H9 (cell line): ENCODE data around the gene TICRR. TPM values are rescaled to one million over a fixed set of nuclear protein-coding genes. Genes with fewer than 3 reads are reported as not detected.

ENCODE experiments used
- DNase-seq: peaks from one replicate; pipeline ENCODE4 v3.0.0-alpha.2; 2017
- H2AFZ ChIP-seq: one replicate; pipeline ENCODE4 v1.6.1; 2013; ENCODE audit warnings: mild to moderate bottlenecking, low read length, control low read depth, moderate library complexity
- H2AK5ac ChIP-seq: 2 replicates; pipeline ENCODE4 v1.6.1; 2013; ENCODE audit warnings: low read length, control low read depth, mixed read lengths; ENCODE audit not compliant: insufficient read length
- H2BK120ac ChIP-seq: one replicate; pipeline ENCODE4 v1.6.1; 2013; ENCODE audit warnings: low read depth, mild to moderate bottlenecking, low read length, control low read depth, inconsistent platforms; ENCODE audit not compliant: poor library complexity, severe bottlenecking
- H2BK12ac ChIP-seq: 2 replicates; pipeline ENCODE4 v1.6.1; 2013; ENCODE audit warnings: low read length, control low read depth, mixed read lengths, low read depth; ENCODE audit not compliant: insufficient read length
- H2BK15ac ChIP-seq: 2 replicates; pipeline ENCODE4 v1.6.1; 2013; ENCODE audit warnings: low read depth, low read length, control low read depth
- H2BK20ac ChIP-seq: one replicate; pipeline ENCODE4 v1.6.1; 2013; ENCODE audit warnings: low read depth, mild to moderate bottlenecking, low read length, control low read depth, inconsistent platforms; ENCODE audit not compliant: poor library complexity, severe bottlenecking
- H2BK5ac ChIP-seq: 2 replicates; pipeline ENCODE4 v1.6.1; 2013; ENCODE audit warnings: low read length, control low read depth, mixed read lengths; ENCODE audit not compliant: insufficient read length
- H3K14ac ChIP-seq: 2 replicates; pipeline ENCODE4 v1.6.1; 2013; ENCODE audit warnings: low read length, control low read depth; ENCODE audit not compliant: insufficient read depth
- H3K18ac ChIP-seq: 2 replicates; pipeline ENCODE4 v1.6.1; 2013; ENCODE audit warnings: low read depth, mild to moderate bottlenecking, mixed read lengths, low read length, control low read depth; ENCODE audit not compliant: insufficient read length
- H3K23ac ChIP-seq: 2 replicates; pipeline ENCODE4 v1.6.1; 2013; ENCODE audit warnings: low read length, control low read depth, mixed read lengths, low read depth; ENCODE audit not compliant: insufficient read length
- H3K23me2 ChIP-seq: 2 replicates; pipeline ENCODE4 v1.6.1; 2013; ENCODE audit warnings: low read depth, mild to moderate bottlenecking, mixed read lengths, low read length, control low read depth; ENCODE audit not compliant: insufficient read length, poor library complexity, severe bottlenecking
- H3K27ac ChIP-seq: 2 replicates; pipeline ENCODE4 v1.5.1; 2013; ENCODE audit warnings: low read length, control low read depth, mixed read lengths, low read depth; ENCODE audit not compliant: insufficient read length
- H3K27me3 ChIP-seq: 2 replicates; pipeline ENCODE4 v1.6.1; 2013; ENCODE audit warnings: low read length, control low read depth, inconsistent platforms; ENCODE audit not compliant: insufficient read depth
- H3K4ac ChIP-seq: 2 replicates; pipeline ENCODE4 v1.6.1; 2013; ENCODE audit warnings: low read depth, mild to moderate bottlenecking, control low read depth, inconsistent platforms, low read length, moderate library complexity
- H3K4me1 ChIP-seq: 2 replicates; pipeline ENCODE4 v1.6.1; 2013; ENCODE audit warnings: low read length, control low read depth, inconsistent platforms; ENCODE audit not compliant: insufficient read depth
- H3K4me2 ChIP-seq: 2 replicates; pipeline ENCODE4 v1.6.1; 2013; ENCODE audit warnings: low read length, control low read depth, mixed read lengths; ENCODE audit not compliant: insufficient read length, insufficient read depth
- H3K56ac ChIP-seq: 2 replicates; pipeline ENCODE4 v1.6.1; 2013; ENCODE audit warnings: low read depth, mild to moderate bottlenecking, mixed read lengths, low read length, control low read depth; ENCODE audit not compliant: insufficient read length
- H3K79me1 ChIP-seq: 2 replicates; pipeline ENCODE4 v1.6.1; 2013; ENCODE audit warnings: low read depth, mild to moderate bottlenecking, moderate library complexity, low read length, control low read depth, inconsistent platforms; ENCODE audit not compliant: insufficient read depth, poor library complexity, severe bottlenecking
- H3K79me2 ChIP-seq: 2 replicates; pipeline ENCODE4 v1.6.1; 2013; ENCODE audit warnings: low read length, control low read depth, inconsistent platforms; ENCODE audit not compliant: insufficient read depth
- H3K9ac ChIP-seq: 2 replicates; pipeline ENCODE4 v1.6.1; 2013; ENCODE audit warnings: low read length, control low read depth, mixed read lengths; ENCODE audit not compliant: insufficient read length; ENCODE audit errors: extremely low read depth
- H3K9me3 ChIP-seq: one replicate; pipeline ENCODE4 v1.6.1; 2013; ENCODE audit warnings: low read depth, low read length, inconsistent platforms; ENCODE audit not compliant: control insufficient read depth
- H3T11ph ChIP-seq: one replicate; pipeline ENCODE4 v1.6.1; 2013; ENCODE audit warnings: mild to moderate bottlenecking, low read length, control low read depth, inconsistent platforms
- H4K20me1 ChIP-seq: one replicate; pipeline ENCODE4 v1.6.1; 2013; ENCODE audit not compliant: control insufficient read depth, insufficient read length, insufficient read depth
- H4K5ac ChIP-seq: 2 replicates; pipeline ENCODE4 v1.6.1; 2013; ENCODE audit warnings: low read depth, mild to moderate bottlenecking, mixed read lengths, low read length, control low read depth; ENCODE audit not compliant: insufficient read length
- H4K8ac ChIP-seq: replicated peaks from 2 replicates; pipeline ENCODE4 v1.6.1; 2013; ENCODE audit warnings: low read length, control low read depth, mixed read lengths, low read depth; ENCODE audit not compliant: insufficient read length
- H4K91ac ChIP-seq: 2 replicates; pipeline ENCODE4 v1.6.1; 2013; ENCODE audit warnings: low read depth, mild to moderate bottlenecking, moderate library complexity, mixed read lengths, low read length, control low read depth; ENCODE audit not compliant: insufficient read length
- H3K27ac Mint-ChIP-seq, 3 experiments: 2 replicates in 2 of 3; 3 replicates in 1 of 3; pipeline ENCODE4 v1.8.0; 2020 to 2021; ENCODE audit warnings: mixed read lengths in 3 of 3, mild to moderate bottlenecking in 1 of 3, moderate library complexity in 1 of 3
- H3K27me3 Mint-ChIP-seq: 2 replicates; pipeline ENCODE4 v1.8.0; 2021; ENCODE audit warnings: low read depth, mild to moderate bottlenecking, moderate library complexity, mixed read lengths
- H3K36me3 Mint-ChIP-seq, 3 experiments: 2 replicates in 2 of 3; 3 replicates in 1 of 3; pipeline ENCODE4 v1.8.0; 2020 to 2021; ENCODE audit warnings: low read depth in 3 of 3, mixed read lengths in 3 of 3; ENCODE audit not compliant: insufficient read depth in 1 of 3
- H3K4me1 Mint-ChIP-seq, 2 experiments: 2 replicates each; pipeline ENCODE4 v1.8.0; 2020; ENCODE audit warnings: mixed read lengths in 2 of 2
- H3K4me3 Mint-ChIP-seq, 2 experiments: 2 replicates in 1 of 2; 3 replicates in 1 of 2; pipeline ENCODE4 v1.8.0; 2020 to 2021; ENCODE audit warnings: mild to moderate bottlenecking in 2 of 2, mixed read lengths in 2 of 2, moderate library complexity in 1 of 2
- H3K9me3 Mint-ChIP-seq, 2 experiments: 2 replicates in 1 of 2; 3 replicates in 1 of 2; pipeline ENCODE4 v1.8.0; 2020; ENCODE audit warnings: mild to moderate bottlenecking in 2 of 2, mixed read lengths in 2 of 2, moderate library complexity in 1 of 2
- CTCF ChIP-seq: fragments of 200-600 bp; sonication (generic); conservative IDR thresholded peaks from 3 replicates; pipeline ENCODE4 v1.8.0; 2021; ENCODE audit warnings: antibody characterized with exemption, mild to moderate bottlenecking
- WGBS: extraction: QIAGEN DNeasy Blood & Tissue Kit; methylation state at CpG from one replicate; pipeline ENCODE4 v1.1.7; 2013; ENCODE audit warnings: missing lambda C conversion rate, low lambda C conversion rate, mixed read lengths; ENCODE audit not compliant: insufficient read length; ENCODE audit errors: extremely low coverage; 5-methylcytosine and 5-hydroxymethylcytosine counted together
- total RNA-seq: library from RNA; stranded (reverse); gene quantifications from 2 replicates; pipeline ENCODE4 v1.2.1, GENCODE V29; 2021

The TICRR gene
- total RNA-seq, 1 experiment from 2014 or later, result 26.0 TPM

- no peaks in the 10 kb centered on the region for H3K9me3 ChIP-seq
- H3K18ac ChIP-seq, result no peak overlapping the region
- TF ChIP-seq CTCF, result no peak
- no peak overlapping the region for H2BK12ac ChIP-seq
- H3T11ph ChIP-seq, result no peak overlapping the region
- WGBS, result no CpG with 5 or more reads among the region's 2 CpGs
- no peak overlapping the region for H2AK5ac ChIP-seq
- H4K8ac ChIP-seq, result no peak overlapping the region
- Mint-ChIP-seq H3K27me3 (peaks cover 25% of the 10 kb centered on the region), H3K36me3 (peaks cover 4 to 6% (median 6%) of the 10 kb centered on the region in 3 experiments; a peak in 2 of 7 replicates), H3K4me3 (no peak overlapping the region), H3K9me3 (peaks cover 15 to 20% of the 10 kb centered on the region in 2 experiments), H3K4me1 (no peaks in the 10 kb centered on the region), H3K27ac (no peak overlapping the region)
- H4K5ac ChIP-seq, result no peak overlapping the region
- H2BK15ac ChIP-seq, result no peak overlapping the region
- H2BK120ac ChIP-seq, result no peak overlapping the region
- H2BK20ac ChIP-seq, result no peak overlapping the region
- no peak overlapping the region for H2BK5ac ChIP-seq
- H3K79me2 ChIP-seq, result no peaks in the 10 kb centered on the region
- no peak overlapping the region for H4K91ac ChIP-seq
- H2AFZ ChIP-seq, result no peak overlapping the region
- no peak overlapping the region for H3K4ac ChIP-seq
- H3K4me1 ChIP-seq, result no peaks in the 10 kb centered on the region
- H3K79me1 ChIP-seq, result no peaks in the 10 kb centered on the region
- no peak overlapping the region for H3K14ac ChIP-seq
- H3K27me3 ChIP-seq, result no peaks in the 10 kb centered on the region
- no peak for DNase-seq
- no peak overlapping the region for H3K9ac ChIP-seq
- H3K23ac ChIP-seq, result no peak overlapping the region
- no peaks in the 10 kb centered on the region for H3K23me2 ChIP-seq
- no peak overlapping the region for H3K4me2 ChIP-seq
- H4K20me1 ChIP-seq, result no peaks in the 10 kb centered on the region
- H3K56ac ChIP-seq, result no peak overlapping the region
- no peak overlapping the region for H3K27ac ChIP-seq
These were observed 36.2 kb upstream of the TICRR start for GRCh38 chr15:89539027-89539426.
